A549 (cell line): ENCODE results near the gene KDM5C. TPM values are rescaled to one million over a fixed set of nuclear protein-coding genes. Genes with fewer than 3 reads are reported as not detected.
A peak's percentile ranks its signal among the peaks of the same experiment; 100 is the strongest.

ENCODE experiments used
- ATAC-seq, 2 experiments: fragments of 200-7000 bp in 1 of 2; fragments of >200 bp in 1 of 2; cut with Nextera tagmentation in 1 of 2; cut with Tn5 transposase in 1 of 2; 3 replicates each; pipeline versions ENCODE4 v1.8.0 to v1.9.1; 2018 to 2020; ENCODE audit warnings: mild to moderate bottlenecking in 1 of 2, moderate library complexity in 1 of 2
- CTCF ChIA-PET: fragments of 300-600 bp; sonication (Branson Sonifier 250); formaldehyde crosslinking; extraction: SDS; loops from one replicate; lab custom pipeline; 2021; ENCODE audit warnings: antibody characterized with exemption, inconsistent platforms; lab: Yijun Ruan, JAX
- POLR2A ChIA-PET: fragments of 350-600 bp; formaldehyde crosslinking; extraction: SDS; loops from one replicate; lab custom pipeline; 2021; ENCODE audit warnings: antibody characterized with exemption, inconsistent platforms; lab: Yijun Ruan, JAX
- DNase-seq, 2 experiments: peaks; one replicate each; pipeline versions ENCODE4 v3.0.0 to v3.0.0-alpha.2; 2011 to 2016; ENCODE audit warnings: low read depth in 1 of 2, low spot score in 1 of 2
- FAIRE-seq: peaks from 2 replicates; lab custom pipeline; 2011; peaks lifted over from hg19 to GRCh38; lab: Jason Lieb, UNC
- H3K27ac ChIP-seq, 2 experiments: fragments of >200 bp; sonication (Bioruptor Twin); formaldehyde crosslinking; 3 replicates each; pipeline ENCODE4 v1.5.1; 2016 to 2017
- H3K4me1 ChIP-seq: fragments of >200 bp; sonication (Bioruptor Twin); formaldehyde crosslinking; 3 replicates; pipeline ENCODE4 v1.6.1; 2016
- H3K4me2 ChIP-seq: fragments of >200 bp; sonication (Bioruptor Twin); formaldehyde crosslinking; 3 replicates; pipeline ENCODE4 v1.6.1; 2016
- H3K4me3 ChIP-seq: fragments of >200 bp; sonication (Bioruptor Twin); formaldehyde crosslinking; 3 replicates; pipeline ENCODE4 v1.5.1; 2016
- H3K9me3 ChIP-seq: fragments of >200 bp; sonication (Bioruptor Twin); formaldehyde crosslinking; 3 replicates; pipeline ENCODE4 v1.6.1; 2016
- CTCF ChIP-seq: fragments of >200 bp; sonication (Bioruptor Twin); formaldehyde crosslinking; IDR thresholded peaks from 3 replicates; pipeline ENCODE4 v1.5.1; 2016
- HDAC2 ChIP-seq: fragments of 200-600 bp; sonication (generic); IDR thresholded peaks from 2 replicates; pipeline ENCODE4 v1.6.1; 2016
- MAFK ChIP-seq: fragments of 450-650 bp; IDR thresholded peaks from 2 replicates; pipeline ENCODE4 v1.6.1; 2014; ENCODE audit not compliant: partially characterized antibody
- MYC ChIP-seq: IDR thresholded peaks from 2 replicates; pipeline ENCODE4 v1.6.1; 2012; ENCODE audit warnings: mild to moderate bottlenecking, inconsistent platforms, low read length, improper control_type of control experiment, borderline replicate concordance
- SMC3 ChIP-seq: fragments of >200 bp; sonication (Bioruptor Twin); formaldehyde crosslinking; IDR thresholded peaks from 3 replicates; pipeline ENCODE4 v1.6.1; 2018; ENCODE audit warnings: inconsistent platforms
- USF2 ChIP-seq: fragments of 450-650 bp; IDR thresholded peaks from 2 replicates; pipeline ENCODE4 v1.6.1; 2014; ENCODE audit warnings: antibody characterized with exemption
- ZFP36 ChIP-seq: fragments of 450-650 bp; IDR thresholded peaks from 2 replicates; pipeline ENCODE4 v1.6.1; 2014; ENCODE audit warnings: borderline replicate concordance; ENCODE audit not compliant: partially characterized antibody
- ZSCAN20 ChIP-seq: fragments of 250-450 bp; sonication (Bioruptor Pico); IDR thresholded peaks from 2 replicates; pipeline ENCODE4 v1.8.0; 2022; ENCODE audit warnings: mild to moderate bottlenecking, moderate library complexity
- WGBS: methylation state at CpG from one replicate; pipeline ENCODE4 v1.1.6; 2017; ENCODE audit errors: missing lambda C conversion rate; 5-methylcytosine and 5-hydroxymethylcytosine counted together
- polyA plus RNA-seq, 4 experiments: library from polyadenylated mRNA; depleted of rRNA in 3 of 4; stranded (reverse); fragments of >200 nt; fragmentation: RNase III in 1 of 4; extraction: RNeasy Plus Mini Kit Qiagen cat#74134 plus additional on column Dnase treatment in 1 of 4; gene quantifications; 2 replicates in 3 of 4; 3 replicates in 1 of 4; pipeline ENCODE4 v1.2.3, GENCODE V29; 2011 to 2017

The KDM5C gene
- polyA plus RNA-seq, 2 of the 4 experiments (the other 2 are of a cell fraction), result 46.5 to 66.8 TPM

GRCh38 chrX:53244610-53245009, 19.6 kb upstream of the KDM5C start:
- ChIA-PET POLR2A (interaction anchor here (0.5 kb wide), 1 partner anchor 38 kb away, joined by 8 read pairs; no protein-coding TSS in a partner anchor), CTCF (interaction anchor here (0.6 to 1.7 kb wide), 10 partner anchors 9 to 87 kb away, joined by 3 to 7 read pairs (median 3); partner anchors contain the start of gene IQSEC2)
- no peak overlapping the region for H3K4me2 ChIP-seq
- no peak for DNase-seq
- no peak overlapping the region for H3K27ac ChIP-seq
- FAIRE-seq, result peak; percentile 7
- H3K4me1 ChIP-seq, result peaks cover 1% of the 10 kb centered on the region; the same call in 2 of the 3 replicates
- no peak for ATAC-seq
- 73% methylated on average over 1 of the region's 1 CpG for WGBS
- H3K9me3 ChIP-seq, result no peaks in the 10 kb centered on the region
- no peak overlapping the region for H3K4me3 ChIP-seq
- TF ChIP-seq CTCF (peak; percentile 28), SMC3 (peak; percentile 10; the same call in 1 of the 3 replicates), MYC (no peak)

GRCh38 chrX:53242310-53242709, 17.3 kb upstream of the KDM5C start:
- FAIRE-seq (no peak), DNase-seq (no peak)
- CTCF ChIA-PET, result interaction anchor here (1.7 kb wide), 1 partner anchor 15 kb away, joined by 3 read pairs; no protein-coding TSS in a partner anchor
- Histone ChIP-seq H3K27ac (no peak overlapping the region), H3K9me3 (no peaks in the 10 kb centered on the region), H3K4me1 (no peaks in the 10 kb centered on the region), H3K4me2 (no peak overlapping the region)
- POLR2A ChIA-PET, result no interaction called here
- WGBS, result 87% methylated on average over 4 of the region's 4 CpGs
- TF ChIP-seq HDAC2 (no peak), ZFP36 (peak; percentile 54)
- TF ChIP-seq, all 56 proteins: peak for 1
- H3K4me3 ChIP-seq, result no peak overlapping the region
- no peak for ATAC-seq

- WGBS, result 86% methylated on average over 1 of the region's 7 CpGs
Observed at GRCh38 chrX:53241558-53241957, 16.6 kb upstream of the KDM5C start.

GRCh38 chrX:53239474-53239873, 14.5 kb upstream of the KDM5C start:
- WGBS, result 77% methylated on average over 6 of the region's 6 CpGs
- Histone ChIP-seq H3K4me1 (no peaks in the 10 kb centered on the region), H3K9me3 (no peaks in the 10 kb centered on the region), H3K4me3 (no peak overlapping the region), H3K4me2 (no peak overlapping the region), H3K27ac (no peak overlapping the region)
- POLR2A ChIA-PET, result interaction anchor here (0.7 kb wide), 1 partner anchor 14 kb away, joined by 3 read pairs; no protein-coding TSS in a partner anchor
- FAIRE-seq (peak; percentile 46), DNase-seq (peak; percentile 28 to 56), ATAC-seq (peak; percentile 77 to 88; a peak in 4 of 6 replicates)
- no peak for TF ChIP-seq ZSCAN20 (CRISPR knock-in tag)
- TF ChIP-seq CTCF, result peak; percentile 12; the same call in 1 of the 3 replicates
- CTCF ChIA-PET, result interaction anchor here (0.9 to 2.4 kb wide), 4 partner anchors 11 to 218 kb away, joined by 3 to 6 read pairs (median 3); no protein-coding TSS in a partner anchor

More at GRCh38 chrX:53241558-53241957, 16.6 kb upstream of the KDM5C start:
- Histone ChIP-seq H3K4me2 (no peak overlapping the region), H3K27ac (no peak overlapping the region), H3K4me1 (no peaks in the 10 kb centered on the region), H3K4me3 (no peak overlapping the region), H3K9me3 (no peaks in the 10 kb centered on the region)
- TF ChIP-seq MAFK, result no peak
- TF ChIP-seq USF2, result no peak
- DNase-seq (no peak), ATAC-seq (no peak), FAIRE-seq (no peak)
- POLR2A ChIA-PET, result no interaction called here
- CTCF ChIA-PET, result interaction anchor here (1.0 to 1.7 kb wide), 2 partner anchors 14 to 170 kb away, joined by 3 to 4 read pairs; no protein-coding TSS in a partner anchor
